H9 (cell line): ENCODE measurements around the gene FAM131C. TPM values are rescaled to one million over a fixed set of nuclear protein-coding genes. Genes with fewer than 3 reads are reported as not detected.

Experiments used
- DNase-seq: peaks from one replicate; pipeline ENCODE4 v3.0.0-alpha.2; 2017
- H2AFZ ChIP-seq: one replicate; pipeline ENCODE4 v1.6.1; 2013; ENCODE audit warnings: mild to moderate bottlenecking, low read length, control low read depth, moderate library complexity
- H2AK5ac ChIP-seq: 2 replicates; pipeline ENCODE4 v1.6.1; 2013; ENCODE audit warnings: low read length, control low read depth, mixed read lengths; ENCODE audit not compliant: insufficient read length
- H2BK120ac ChIP-seq: one replicate; pipeline ENCODE4 v1.6.1; 2013; ENCODE audit warnings: low read depth, mild to moderate bottlenecking, low read length, control low read depth, inconsistent platforms; ENCODE audit not compliant: poor library complexity, severe bottlenecking
- H2BK12ac ChIP-seq: 2 replicates; pipeline ENCODE4 v1.6.1; 2013; ENCODE audit warnings: low read length, control low read depth, mixed read lengths, low read depth; ENCODE audit not compliant: insufficient read length
- H2BK15ac ChIP-seq: 2 replicates; pipeline ENCODE4 v1.6.1; 2013; ENCODE audit warnings: low read depth, low read length, control low read depth
- H2BK20ac ChIP-seq: one replicate; pipeline ENCODE4 v1.6.1; 2013; ENCODE audit warnings: low read depth, mild to moderate bottlenecking, low read length, control low read depth, inconsistent platforms; ENCODE audit not compliant: poor library complexity, severe bottlenecking
- H2BK5ac ChIP-seq: 2 replicates; pipeline ENCODE4 v1.6.1; 2013; ENCODE audit warnings: low read length, control low read depth, mixed read lengths; ENCODE audit not compliant: insufficient read length
- H3K14ac ChIP-seq: 2 replicates; pipeline ENCODE4 v1.6.1; 2013; ENCODE audit warnings: low read length, control low read depth; ENCODE audit not compliant: insufficient read depth
- H3K18ac ChIP-seq: 2 replicates; pipeline ENCODE4 v1.6.1; 2013; ENCODE audit warnings: low read depth, mild to moderate bottlenecking, mixed read lengths, low read length, control low read depth; ENCODE audit not compliant: insufficient read length
- H3K23ac ChIP-seq: 2 replicates; pipeline ENCODE4 v1.6.1; 2013; ENCODE audit warnings: low read length, control low read depth, mixed read lengths, low read depth; ENCODE audit not compliant: insufficient read length
- H3K23me2 ChIP-seq: 2 replicates; pipeline ENCODE4 v1.6.1; 2013; ENCODE audit warnings: low read depth, mild to moderate bottlenecking, mixed read lengths, low read length, control low read depth; ENCODE audit not compliant: insufficient read length, poor library complexity, severe bottlenecking
- H3K27ac ChIP-seq: 2 replicates; pipeline ENCODE4 v1.5.1; 2013; ENCODE audit warnings: low read length, control low read depth, mixed read lengths, low read depth; ENCODE audit not compliant: insufficient read length
- H3K27me3 ChIP-seq: 2 replicates; pipeline ENCODE4 v1.6.1; 2013; ENCODE audit warnings: low read length, control low read depth, inconsistent platforms; ENCODE audit not compliant: insufficient read depth
- H3K4ac ChIP-seq: 2 replicates; pipeline ENCODE4 v1.6.1; 2013; ENCODE audit warnings: low read depth, mild to moderate bottlenecking, control low read depth, inconsistent platforms, low read length, moderate library complexity
- H3K4me1 ChIP-seq: 2 replicates; pipeline ENCODE4 v1.6.1; 2013; ENCODE audit warnings: low read length, control low read depth, inconsistent platforms; ENCODE audit not compliant: insufficient read depth
- H3K4me2 ChIP-seq: 2 replicates; pipeline ENCODE4 v1.6.1; 2013; ENCODE audit warnings: low read length, control low read depth, mixed read lengths; ENCODE audit not compliant: insufficient read length, insufficient read depth
- H3K56ac ChIP-seq: 2 replicates; pipeline ENCODE4 v1.6.1; 2013; ENCODE audit warnings: low read depth, mild to moderate bottlenecking, mixed read lengths, low read length, control low read depth; ENCODE audit not compliant: insufficient read length
- H3K79me1 ChIP-seq: 2 replicates; pipeline ENCODE4 v1.6.1; 2013; ENCODE audit warnings: low read depth, mild to moderate bottlenecking, moderate library complexity, low read length, control low read depth, inconsistent platforms; ENCODE audit not compliant: insufficient read depth, poor library complexity, severe bottlenecking
- H3K79me2 ChIP-seq: 2 replicates; pipeline ENCODE4 v1.6.1; 2013; ENCODE audit warnings: low read length, control low read depth, inconsistent platforms; ENCODE audit not compliant: insufficient read depth
- H3K9ac ChIP-seq: 2 replicates; pipeline ENCODE4 v1.6.1; 2013; ENCODE audit warnings: low read length, control low read depth, mixed read lengths; ENCODE audit not compliant: insufficient read length; ENCODE audit errors: extremely low read depth
- H3K9me3 ChIP-seq: one replicate; pipeline ENCODE4 v1.6.1; 2013; ENCODE audit warnings: low read depth, low read length, inconsistent platforms; ENCODE audit not compliant: control insufficient read depth
- H3T11ph ChIP-seq: one replicate; pipeline ENCODE4 v1.6.1; 2013; ENCODE audit warnings: mild to moderate bottlenecking, low read length, control low read depth, inconsistent platforms
- H4K20me1 ChIP-seq: one replicate; pipeline ENCODE4 v1.6.1; 2013; ENCODE audit not compliant: control insufficient read depth, insufficient read length, insufficient read depth
- H4K5ac ChIP-seq: 2 replicates; pipeline ENCODE4 v1.6.1; 2013; ENCODE audit warnings: low read depth, mild to moderate bottlenecking, mixed read lengths, low read length, control low read depth; ENCODE audit not compliant: insufficient read length
- H4K8ac ChIP-seq: replicated peaks from 2 replicates; pipeline ENCODE4 v1.6.1; 2013; ENCODE audit warnings: low read length, control low read depth, mixed read lengths, low read depth; ENCODE audit not compliant: insufficient read length
- H4K91ac ChIP-seq: 2 replicates; pipeline ENCODE4 v1.6.1; 2013; ENCODE audit warnings: low read depth, mild to moderate bottlenecking, moderate library complexity, mixed read lengths, low read length, control low read depth; ENCODE audit not compliant: insufficient read length
- H3K27ac Mint-ChIP-seq, 3 experiments: 2 replicates in 2 of 3; 3 replicates in 1 of 3; pipeline ENCODE4 v1.8.0; 2020 to 2021; ENCODE audit warnings: mixed read lengths in 3 of 3, mild to moderate bottlenecking in 1 of 3, moderate library complexity in 1 of 3
- H3K27me3 Mint-ChIP-seq: 2 replicates; pipeline ENCODE4 v1.8.0; 2021; ENCODE audit warnings: low read depth, mild to moderate bottlenecking, moderate library complexity, mixed read lengths
- H3K36me3 Mint-ChIP-seq, 3 experiments: 2 replicates in 2 of 3; 3 replicates in 1 of 3; pipeline ENCODE4 v1.8.0; 2020 to 2021; ENCODE audit warnings: low read depth in 3 of 3, mixed read lengths in 3 of 3; ENCODE audit not compliant: insufficient read depth in 1 of 3
- H3K4me1 Mint-ChIP-seq, 2 experiments: 2 replicates each; pipeline ENCODE4 v1.8.0; 2020; ENCODE audit warnings: mixed read lengths in 2 of 2
- H3K4me3 Mint-ChIP-seq, 2 experiments: 2 replicates in 1 of 2; 3 replicates in 1 of 2; pipeline ENCODE4 v1.8.0; 2020 to 2021; ENCODE audit warnings: mild to moderate bottlenecking in 2 of 2, mixed read lengths in 2 of 2, moderate library complexity in 1 of 2
- H3K9me3 Mint-ChIP-seq, 2 experiments: 2 replicates in 1 of 2; 3 replicates in 1 of 2; pipeline ENCODE4 v1.8.0; 2020; ENCODE audit warnings: mild to moderate bottlenecking in 2 of 2, mixed read lengths in 2 of 2, moderate library complexity in 1 of 2
- CTCF ChIP-seq: fragments of 200-600 bp; sonication (generic); conservative IDR thresholded peaks from 3 replicates; pipeline ENCODE4 v1.8.0; 2021; ENCODE audit warnings: antibody characterized with exemption, mild to moderate bottlenecking
- whole genome bisulfite sequencing: extraction: QIAGEN DNeasy Blood & Tissue Kit; methylation state at CpG from one replicate; pipeline ENCODE4 v1.1.7; 2013; ENCODE audit warnings: missing lambda C conversion rate, low lambda C conversion rate, mixed read lengths; ENCODE audit not compliant: insufficient read length; ENCODE audit errors: extremely low coverage; 5-methylcytosine and 5-hydroxymethylcytosine counted together
- total RNA-seq: library from RNA; stranded (reverse); gene quantifications from 2 replicates; pipeline ENCODE4 v1.2.1, GENCODE V29; 2021

The FAM131C gene
- total RNA-seq, 1 experiment from 2014 or later: 0.61 TPM

DNA sequence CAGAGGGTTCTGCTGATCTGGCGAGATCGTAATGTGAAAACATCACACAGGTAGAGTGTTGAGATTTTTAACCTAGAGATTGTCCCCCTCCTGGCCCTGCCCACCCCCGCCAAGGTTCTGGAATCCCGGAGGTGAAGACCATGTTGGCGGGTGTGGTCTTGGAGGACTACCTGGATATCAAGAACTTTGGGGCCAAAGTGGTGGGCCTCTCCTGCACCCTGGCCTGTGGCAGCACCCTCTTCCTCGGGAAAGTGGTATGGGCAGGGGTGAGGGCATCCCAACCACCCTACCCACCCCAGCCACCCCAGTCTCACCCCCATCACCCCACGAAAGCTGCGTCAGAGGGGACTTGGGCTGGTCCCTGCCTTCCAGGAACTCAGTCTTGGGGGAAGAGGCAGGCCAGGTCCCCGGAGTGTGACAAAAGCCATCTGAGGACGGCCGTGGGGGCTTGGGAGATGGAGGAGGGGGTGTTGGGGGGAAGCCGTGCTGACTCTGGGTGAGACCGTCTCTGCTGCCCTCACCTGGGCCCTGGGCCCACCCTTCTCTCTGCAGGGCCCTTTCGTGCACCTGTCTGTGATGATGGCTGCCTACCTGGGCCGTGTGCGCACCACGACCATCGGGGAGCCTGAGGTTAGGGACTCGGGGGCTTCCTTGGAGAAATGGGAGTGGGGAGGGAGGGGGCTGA, 25.5 kb downstream of the FAM131C start:
- H3K4me1 ChIP-seq: no peaks in the 10 kb centered on the region; the same call in 1 of the 2 replicates
- no peak overlapping the region for H4K91ac ChIP-seq
- Mint-ChIP-seq H3K36me3 (no peaks in the 10 kb centered on the region), H3K4me1 (peaks cover 10 to 26% of the 10 kb centered on the region in 2 experiments), H3K4me3 (peak overlapping the region; percentile 50 to 63; a peak in 4 of 5 replicates), H3K27me3 (peaks cover 20% of the 10 kb centered on the region), H3K9me3 (no peaks in the 10 kb centered on the region), H3K27ac (no peak overlapping the region)
- peak; percentile 56 for DNase-seq
- H3K79me2 ChIP-seq: no peaks in the 10 kb centered on the region
- H2BK12ac ChIP-seq: no peak overlapping the region
- no peak overlapping the region for H3K18ac ChIP-seq
- H3K27ac ChIP-seq: no peak overlapping the region
- H3K27me3 ChIP-seq: no peaks in the 10 kb centered on the region
- no peak overlapping the region for H2AK5ac ChIP-seq
- H3K4ac ChIP-seq: no peak overlapping the region
- H4K5ac ChIP-seq: no peak overlapping the region
- H2BK20ac ChIP-seq: no peak overlapping the region
- no peak overlapping the region for H3K14ac ChIP-seq
- no peak overlapping the region for H3T11ph ChIP-seq
- H2BK120ac ChIP-seq: no peak overlapping the region
- no peak overlapping the region for H2BK15ac ChIP-seq
- H2BK5ac ChIP-seq: no peak overlapping the region
- no peaks in the 10 kb centered on the region for H3K23me2 ChIP-seq
- no peaks in the 10 kb centered on the region for H3K9me3 ChIP-seq
- H3K23ac ChIP-seq: no peak overlapping the region
- no peak overlapping the region for H4K8ac ChIP-seq
- peak overlapping the region; percentile 64 for H3K4me2 ChIP-seq
- no CpG with 5 or more reads among the region's 19 CpGs for WGBS
- no peak overlapping the region for H3K9ac ChIP-seq
- TF ChIP-seq CTCF: no peak
- no peaks in the 10 kb centered on the region for H3K79me1 ChIP-seq
- no peaks in the 10 kb centered on the region for H4K20me1 ChIP-seq
- H3K56ac ChIP-seq: no peak overlapping the region
- no peak overlapping the region for H2AFZ ChIP-seq
